RWPE2 (cell line): ENCODE data around the gene CHCHD3.
"Not testable (repeated sequence)": the region's sequence is repeated elsewhere in the genome, so short reads cannot be mapped to it uniquely, and the experiment has no call there.

Experiments used
- ATAC-seq: fragments of 200-7000 bp; cut with Tn5 transposase; 3 replicates; pipeline ENCODE4 v1.9.1; 2021; ENCODE audit warnings: low read depth
- DNase-seq: peaks from one replicate; pipeline ENCODE4 v3.0.0-alpha.2; 2020; ENCODE audit warnings: low spot score
- H3K27ac ChIP-seq: fragments of 450-650 bp; 2 replicates; pipeline ENCODE4 v1.5.1; 2017; ENCODE audit warnings: mild to moderate bottlenecking; ENCODE audit not compliant: poor library complexity, severe bottlenecking
- H3K27me3 ChIP-seq: fragments of 250-450 bp; sonication (Bioruptor Pico); 2 replicates; pipeline ENCODE4 v1.5.1; 2021; ENCODE audit warnings: mild to moderate bottlenecking, moderate library complexity; ENCODE audit not compliant: insufficient read depth, poor library complexity, severe bottlenecking
- H3K36me3 ChIP-seq: fragments of 250-450 bp; sonication (Bioruptor Pico); 2 replicates; pipeline ENCODE4 v1.5.1; 2020; ENCODE audit warnings: low read depth, mild to moderate bottlenecking, moderate library complexity
- H3K4me1 ChIP-seq: fragments of 250-450 bp; sonication (Bioruptor Pico); 2 replicates; pipeline ENCODE4 v1.5.1; 2021; ENCODE audit warnings: mild to moderate bottlenecking, moderate library complexity; ENCODE audit not compliant: insufficient read depth, poor library complexity, severe bottlenecking
- H3K4me3 ChIP-seq: fragments of 250-450 bp; sonication (Bioruptor Pico); 2 replicates; pipeline ENCODE4 v1.5.1; 2021; ENCODE audit warnings: mild to moderate bottlenecking, moderate library complexity; ENCODE audit not compliant: severe bottlenecking
- H3K9me3 ChIP-seq: fragments of 250-450 bp; sonication (Bioruptor Pico); 2 replicates; pipeline ENCODE4 v1.5.1; 2021; ENCODE audit warnings: mild to moderate bottlenecking, moderate library complexity; ENCODE audit not compliant: severe bottlenecking
- TF ChIP-seq, protein P1 (sequence below): fragments of 450-650 bp; IDR thresholded peaks from one replicate; pipeline ENCODE4 v1.5.1; 2017; ENCODE audit warnings: mild to moderate bottlenecking, moderate library complexity; ENCODE audit not compliant: poor library complexity, severe bottlenecking

The CHCHD3 gene

DNA sequence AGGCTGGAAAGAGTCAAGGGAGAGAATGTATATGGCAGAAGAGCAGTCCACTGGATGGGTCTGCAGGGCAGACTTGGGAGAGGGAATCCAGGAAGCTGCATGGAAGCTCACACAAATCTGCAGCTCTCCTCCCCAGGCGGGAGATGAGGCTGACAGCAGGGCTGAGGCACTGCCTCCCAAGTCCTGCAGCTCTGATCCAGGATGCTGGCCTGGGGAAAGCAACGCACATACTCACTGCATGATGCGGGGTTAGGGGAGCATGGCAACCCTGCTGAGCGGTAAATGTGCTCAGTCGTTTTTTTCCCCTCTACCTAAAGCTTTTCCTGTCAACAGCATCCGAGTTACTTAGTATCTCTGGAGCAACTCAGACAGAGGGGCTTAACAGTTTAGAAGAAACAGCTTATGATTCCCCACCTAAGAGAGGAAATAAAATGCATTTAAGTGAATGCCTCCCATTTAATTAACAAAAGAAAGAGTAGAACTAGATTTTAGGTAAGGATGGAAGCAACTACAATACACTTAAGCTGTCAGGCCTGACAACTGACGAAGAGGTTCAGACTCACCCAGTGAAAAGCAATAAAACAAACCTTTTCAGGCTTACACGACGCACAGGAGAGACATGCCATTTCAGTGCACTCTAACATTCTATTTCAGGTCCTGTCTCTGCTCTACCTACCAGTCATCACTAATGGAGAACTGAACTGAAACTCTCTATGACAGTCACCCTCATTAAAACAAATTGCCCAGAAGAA, 37.0 kb downstream of the CHCHD3 start:
- Histone ChIP-seq H3K36me3 (peaks cover 7% of the 10 kb centered on the region; the same call in 1 of the 2 replicates), H3K9me3 (no peaks in the 10 kb centered on the region), H3K27me3 (no peaks in the 10 kb centered on the region), H3K27ac (no peak overlapping the region), H3K4me1 (no peaks in the 10 kb centered on the region), H3K4me3 (no peak overlapping the region)
- no peak for ATAC-seq
- TF ChIP-seq, protein P1, sequence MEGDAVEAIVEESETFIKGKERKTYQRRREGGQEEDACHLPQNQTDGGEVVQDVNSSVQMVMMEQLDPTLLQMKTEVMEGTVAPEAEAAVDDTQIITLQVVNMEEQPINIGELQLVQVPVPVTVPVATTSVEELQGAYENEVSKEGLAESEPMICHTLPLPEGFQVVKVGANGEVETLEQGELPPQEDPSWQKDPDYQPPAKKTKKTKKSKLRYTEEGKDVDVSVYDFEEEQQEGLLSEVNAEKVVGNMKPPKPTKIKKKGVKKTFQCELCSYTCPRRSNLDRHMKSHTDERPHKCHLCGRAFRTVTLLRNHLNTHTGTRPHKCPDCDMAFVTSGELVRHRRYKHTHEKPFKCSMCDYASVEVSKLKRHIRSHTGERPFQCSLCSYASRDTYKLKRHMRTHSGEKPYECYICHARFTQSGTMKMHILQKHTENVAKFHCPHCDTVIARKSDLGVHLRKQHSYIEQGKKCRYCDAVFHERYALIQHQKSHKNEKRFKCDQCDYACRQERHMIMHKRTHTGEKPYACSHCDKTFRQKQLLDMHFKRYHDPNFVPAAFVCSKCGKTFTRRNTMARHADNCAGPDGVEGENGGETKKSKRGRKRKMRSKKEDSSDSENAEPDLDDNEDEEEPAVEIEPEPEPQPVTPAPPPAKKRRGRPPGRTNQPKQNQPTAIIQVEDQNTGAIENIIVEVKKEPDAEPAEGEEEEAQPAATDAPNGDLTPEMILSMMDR, result no peak
- no peak for DNase-seq

DNA sequence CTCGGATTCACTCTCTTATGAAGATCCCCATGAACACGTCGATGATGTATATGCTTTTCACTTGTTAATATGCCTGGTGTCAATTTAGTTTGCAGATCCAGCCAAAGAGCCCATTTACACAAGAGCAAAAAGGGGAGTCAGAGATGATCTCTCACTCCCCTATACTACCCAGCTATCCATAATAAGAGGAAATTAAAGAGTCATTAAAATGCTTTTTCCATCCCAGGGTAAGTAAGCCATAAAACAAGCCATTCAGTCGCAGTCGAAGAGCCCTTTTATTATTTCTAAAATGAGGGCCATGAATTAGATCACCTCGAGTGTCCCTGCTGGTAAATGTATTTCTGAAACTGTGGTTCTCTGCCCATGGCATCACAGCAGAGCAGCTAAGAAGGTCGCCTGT, 41.2 kb downstream of the CHCHD3 start:
- peaks cover 2% of the 10 kb centered on the region for H3K9me3 ChIP-seq

DNA sequence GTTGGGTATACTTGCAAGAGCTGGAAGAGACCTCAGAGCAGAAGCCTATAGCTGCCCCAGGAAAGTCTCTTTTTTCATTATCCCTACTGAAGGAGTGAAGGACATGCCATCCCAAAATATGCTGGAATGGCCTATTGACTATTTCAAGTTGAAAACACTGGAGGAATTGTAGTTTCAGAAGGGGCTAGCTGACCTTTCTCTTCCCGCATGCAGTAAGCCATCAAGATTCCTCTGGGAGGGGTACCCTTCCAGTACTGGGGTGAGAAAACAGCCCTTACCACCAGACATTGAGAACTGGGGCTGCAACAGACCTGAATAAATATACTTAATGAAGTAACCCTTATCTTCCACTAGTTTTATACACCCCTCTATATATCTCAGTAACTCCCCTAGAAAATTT, 41.7 kb downstream of the CHCHD3 start:
- no peak overlapping the region for H3K27ac ChIP-seq
- DNase-seq (no peak), ATAC-seq (no peak)

More for the DNA sequence above, 41.2 kb downstream of the CHCHD3 start:
- no peaks in the 10 kb centered on the region for H3K4me1 ChIP-seq
- ATAC-seq (no peak), DNase-seq (no peak)
- H3K27ac ChIP-seq, result no peak overlapping the region
- no peak overlapping the region for H3K4me3 ChIP-seq
- H3K36me3 ChIP-seq, result no peaks in the 10 kb centered on the region; the same call in 1 of the 2 replicates
- TF ChIP-seq, protein P1, result no peak
- no peaks in the 10 kb centered on the region for H3K27me3 ChIP-seq

DNA sequence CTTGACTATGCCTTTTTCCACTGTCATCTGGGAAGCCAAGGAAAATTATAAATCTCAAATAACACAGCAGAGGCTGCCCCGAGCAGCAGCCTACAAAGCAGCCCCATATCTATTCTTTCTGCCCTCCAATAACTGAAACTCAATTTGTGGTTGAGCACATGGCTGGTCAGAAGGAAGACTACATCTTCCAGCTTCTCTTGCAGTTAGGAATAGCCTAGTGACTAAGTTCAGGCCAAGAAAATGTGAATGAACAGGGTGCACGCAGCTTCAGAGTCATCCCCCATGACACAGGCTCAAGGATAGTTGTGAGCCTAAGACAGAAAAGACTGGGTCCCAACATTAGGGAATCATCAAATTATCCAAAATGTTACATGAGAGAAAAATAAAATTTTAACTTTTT, 42.3 kb downstream of the CHCHD3 start:
- H3K27ac ChIP-seq, result no peak overlapping the region
- no peak for DNase-seq
- H3K4me1 ChIP-seq, result no peaks in the 10 kb centered on the region
- no peak overlapping the region for H3K4me3 ChIP-seq
- ATAC-seq, result no peak
- peaks cover 2% of the 10 kb centered on the region for H3K9me3 ChIP-seq
- no peaks in the 10 kb centered on the region for H3K27me3 ChIP-seq
- no peaks in the 10 kb centered on the region; the same call in 1 of the 2 replicates for H3K36me3 ChIP-seq
- TF ChIP-seq, protein P1, result no peak

More for the DNA sequence above, 41.7 kb downstream of the CHCHD3 start:
- no peak overlapping the region for H3K4me3 ChIP-seq
- H3K9me3 ChIP-seq, result peaks cover 2% of the 10 kb centered on the region
- H3K36me3 ChIP-seq, result no peaks in the 10 kb centered on the region; the same call in 1 of the 2 replicates
- TF ChIP-seq, protein P1, result no peak
- no peaks in the 10 kb centered on the region for H3K4me1 ChIP-seq
- no peaks in the 10 kb centered on the region for H3K27me3 ChIP-seq

DNA sequence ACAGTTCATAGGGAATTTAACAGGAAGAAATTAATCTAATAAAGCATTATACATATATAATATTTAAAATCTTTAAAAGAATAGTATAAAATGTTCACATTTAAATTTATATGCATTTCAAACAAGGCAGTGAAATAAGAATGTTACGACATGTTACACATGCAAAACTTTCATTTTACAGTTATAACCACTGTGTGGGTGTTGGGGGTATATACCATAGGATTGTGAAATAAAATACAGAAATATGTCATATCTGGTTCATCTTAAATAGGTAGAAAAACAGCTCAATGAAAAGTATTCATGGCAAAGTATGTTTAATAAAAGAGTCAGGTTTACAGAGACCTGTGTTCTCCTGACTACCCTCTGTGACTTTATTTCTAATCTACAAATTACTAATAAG, 45.6 kb downstream of the CHCHD3 start:
- no peaks in the 10 kb centered on the region; the same call in 1 of the 2 replicates for H3K36me3 ChIP-seq
- TF ChIP-seq, protein P1, result no peak
- H3K9me3 ChIP-seq, result peaks cover 4% of the 10 kb centered on the region
- no peak overlapping the region for H3K27ac ChIP-seq
- ATAC-seq, result no peak
- no peak for DNase-seq
- H3K4me1 ChIP-seq, result no peaks in the 10 kb centered on the region
- H3K4me3 ChIP-seq, result no peak overlapping the region
- no peaks in the 10 kb centered on the region for H3K27me3 ChIP-seq

DNA sequence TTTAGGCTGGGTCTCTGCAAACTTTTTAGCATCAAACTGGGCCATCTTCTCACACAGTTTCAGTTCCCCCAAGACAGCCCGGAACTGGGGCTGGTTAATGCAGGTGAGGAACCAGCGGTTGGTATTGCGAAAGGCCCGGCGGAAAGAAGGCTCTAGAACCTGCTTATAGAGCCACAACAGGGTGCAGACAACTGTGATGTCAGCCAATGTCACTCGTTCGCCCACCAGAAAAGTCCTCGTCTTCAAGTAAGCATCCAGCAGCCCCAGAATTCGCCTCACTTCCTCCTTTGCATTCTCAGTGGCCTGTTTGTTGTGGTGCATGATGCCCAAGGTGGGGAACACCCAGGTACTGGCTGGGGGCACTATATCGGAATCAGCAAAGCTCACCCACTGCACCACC, 46.6 kb downstream of the CHCHD3 start:
- not testable (repeated sequence) for H3K27ac ChIP-seq, H3K36me3 ChIP-seq, H3K4me1 ChIP-seq, H3K9me3 ChIP-seq, H3K27me3 ChIP-seq, DNase-seq, ATAC-seq, H3K4me3 ChIP-seq
